ENCODE data around the gene JCAD.
"Not testable (repeated sequence)": the region's sequence is repeated elsewhere in the genome, so short reads cannot be mapped to it uniquely, and the experiment has no call there.

The JCAD gene

GRCh38 chr10:29987471-29987870 is 71.9 kb downstream of the JCAD start:
- no peak for TF ChIP-seq ZNF274 (IDR thresholded peaks at IDR 0.05; ENCODE audit: low read depth, low read length)
- H3K4me3 ChIP-seq (ENCODE audit: low read length): no peak overlapping the region

DNA sequence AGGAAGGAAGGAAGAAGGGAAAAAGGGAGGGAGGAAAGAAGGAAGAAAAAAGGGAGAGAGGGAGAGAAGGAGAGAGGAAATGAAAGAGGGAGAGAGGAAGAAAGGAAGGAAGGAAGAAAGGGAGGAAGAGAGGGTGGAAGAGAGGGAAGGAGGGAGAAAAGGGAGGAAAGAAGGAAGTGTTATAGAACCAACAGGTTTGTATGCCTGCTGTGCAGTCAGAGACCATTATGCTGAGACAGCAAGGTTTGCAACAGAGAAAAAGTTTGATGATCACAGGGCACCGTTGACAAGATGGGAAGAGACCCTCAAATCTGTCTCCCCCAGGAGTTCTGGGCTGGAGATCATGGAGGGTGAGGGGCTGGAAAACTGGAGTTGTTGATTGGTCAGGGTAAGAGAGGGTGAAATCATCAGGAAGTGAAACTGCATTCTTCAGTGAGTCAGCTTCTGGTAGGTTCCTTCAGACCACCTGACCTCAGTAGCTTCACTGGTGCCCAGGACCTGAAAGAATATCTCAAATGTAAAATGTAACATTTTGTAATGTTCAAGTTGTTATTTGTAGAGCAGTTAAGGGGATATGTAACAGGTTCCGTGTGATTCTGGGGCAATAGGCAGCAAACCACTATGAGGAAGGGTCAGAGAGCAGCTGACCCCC is 76.3 kb downstream of the JCAD start:
- H3K4me3 ChIP-seq (ENCODE audit: low read length): no peak overlapping the region
- no peak for TF ChIP-seq ZNF274 (IDR thresholded peaks at IDR 0.05; ENCODE audit: low read depth, low read length)

DNA sequence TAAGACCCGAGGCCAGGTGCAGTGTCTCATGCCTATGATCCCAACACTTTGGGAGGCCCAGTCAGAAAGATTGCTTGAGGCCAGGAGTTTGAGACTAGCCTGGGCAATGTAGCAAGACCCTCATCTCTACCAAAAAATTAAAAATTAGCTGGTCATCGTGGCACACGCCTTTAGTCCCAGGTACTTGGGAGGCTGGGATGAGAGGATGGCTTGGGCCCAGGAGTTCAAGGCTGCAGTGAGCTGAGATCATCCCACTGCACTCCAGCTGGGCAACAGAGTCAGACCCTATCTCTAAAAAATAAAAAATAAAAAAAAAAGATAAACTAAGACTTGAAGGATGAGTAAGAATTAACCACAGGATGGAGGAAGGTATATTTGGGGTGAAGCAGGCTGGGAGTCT is 77.9 kb downstream of the JCAD start:
- TF ChIP-seq ZNF274 (IDR thresholded peaks at IDR 0.05; ENCODE audit: low read depth, low read length): no peak
- H3K4me3 ChIP-seq (ENCODE audit: low read length): no peak overlapping the region

DNA sequence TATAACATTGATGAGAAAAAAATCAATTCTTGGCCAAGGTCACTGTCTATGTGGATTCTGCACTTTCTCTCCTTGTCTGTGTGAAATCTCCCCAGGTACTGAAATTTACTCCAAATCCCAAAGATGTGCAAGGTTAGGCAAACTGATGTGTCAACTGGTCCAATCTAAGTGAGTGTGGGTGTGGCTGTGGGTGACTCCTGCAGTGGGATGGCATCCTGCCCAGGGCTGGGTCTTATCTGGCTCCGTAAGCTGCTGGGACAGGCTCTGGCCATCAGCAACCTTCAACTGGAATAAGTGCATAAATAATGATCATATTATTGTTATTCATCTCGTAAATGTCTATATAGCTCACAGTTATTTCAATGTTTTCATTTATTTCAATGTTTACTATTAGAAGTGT is 79.3 kb downstream of the JCAD start:
- TF ChIP-seq ZNF274 (IDR thresholded peaks at IDR 0.05; ENCODE audit: low read depth, low read length): no peak
- H3K4me3 ChIP-seq (ENCODE audit: low read length): no peak overlapping the region

GRCh38 chr10:29979421-29979779 is 80.0 kb downstream of the JCAD start:
- not testable (repeated sequence) for H3K4me3 ChIP-seq (ENCODE audit: low read length)

- TF ChIP-seq ZNF274 (IDR thresholded peaks at IDR 0.05; ENCODE audit: low read depth, low read length): no peak
- H3K4me3 ChIP-seq (ENCODE audit: low read length): no peak overlapping the region
These were observed 82.2 kb downstream of the JCAD start for GRCh38 chr10:29977171-29977570.

GRCh38 chr10:29976134-29976533 is 83.3 kb downstream of the JCAD start:
- no peak for TF ChIP-seq ZNF274 (IDR thresholded peaks at IDR 0.05; ENCODE audit: low read depth, low read length)

GRCh38 chr10:29974773-29975172 is 84.6 kb downstream of the JCAD start:
- no peak for TF ChIP-seq ZNF274 (IDR thresholded peaks at IDR 0.05; ENCODE audit: low read depth, low read length)
- H3K4me3 ChIP-seq (ENCODE audit: low read length): no peak overlapping the region

More at GRCh38 chr10:29976134-29976533, 83.3 kb downstream of the JCAD start:
- H3K4me3 ChIP-seq (ENCODE audit: low read length): no peak overlapping the region

DNA sequence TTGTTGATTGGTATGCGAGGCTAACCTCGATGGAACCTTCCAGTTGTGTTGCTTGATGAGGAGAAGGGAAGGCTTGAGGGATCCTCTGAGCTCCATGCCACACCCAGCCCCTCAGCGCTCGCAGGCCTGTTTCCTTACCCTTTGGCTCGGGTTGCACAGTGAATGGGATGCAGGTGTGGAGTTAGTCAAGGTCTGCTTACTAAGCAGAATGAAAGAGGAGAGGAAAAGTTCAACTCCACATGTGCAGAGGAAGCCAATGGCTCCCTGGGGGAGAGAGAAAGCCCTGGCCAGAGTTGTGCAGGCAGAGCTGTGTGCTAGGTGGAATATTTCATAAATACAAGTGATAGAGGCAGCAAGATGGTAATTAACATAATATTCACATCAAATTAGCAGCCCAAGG is 85.5 kb downstream of the JCAD start:
- H3K4me3 ChIP-seq (ENCODE audit: low read length): no peak overlapping the region
- TF ChIP-seq ZNF274 (IDR thresholded peaks at IDR 0.05; ENCODE audit: low read depth, low read length): no peak

- no peak overlapping the region for H3K4me3 ChIP-seq (ENCODE audit: low read length)
- no peak for TF ChIP-seq ZNF274 (IDR thresholded peaks at IDR 0.05; ENCODE audit: low read depth, low read length)
These were observed 88.8 kb downstream of the JCAD start for GRCh38 chr10:29970576-29970975.

GRCh38 chr10:29970012-29970396 is 89.4 kb downstream of the JCAD start:
- H3K4me3 ChIP-seq (ENCODE audit: low read length): no peak overlapping the region
- TF ChIP-seq ZNF274 (IDR thresholded peaks at IDR 0.05; ENCODE audit: low read depth, low read length): no peak

DNA sequence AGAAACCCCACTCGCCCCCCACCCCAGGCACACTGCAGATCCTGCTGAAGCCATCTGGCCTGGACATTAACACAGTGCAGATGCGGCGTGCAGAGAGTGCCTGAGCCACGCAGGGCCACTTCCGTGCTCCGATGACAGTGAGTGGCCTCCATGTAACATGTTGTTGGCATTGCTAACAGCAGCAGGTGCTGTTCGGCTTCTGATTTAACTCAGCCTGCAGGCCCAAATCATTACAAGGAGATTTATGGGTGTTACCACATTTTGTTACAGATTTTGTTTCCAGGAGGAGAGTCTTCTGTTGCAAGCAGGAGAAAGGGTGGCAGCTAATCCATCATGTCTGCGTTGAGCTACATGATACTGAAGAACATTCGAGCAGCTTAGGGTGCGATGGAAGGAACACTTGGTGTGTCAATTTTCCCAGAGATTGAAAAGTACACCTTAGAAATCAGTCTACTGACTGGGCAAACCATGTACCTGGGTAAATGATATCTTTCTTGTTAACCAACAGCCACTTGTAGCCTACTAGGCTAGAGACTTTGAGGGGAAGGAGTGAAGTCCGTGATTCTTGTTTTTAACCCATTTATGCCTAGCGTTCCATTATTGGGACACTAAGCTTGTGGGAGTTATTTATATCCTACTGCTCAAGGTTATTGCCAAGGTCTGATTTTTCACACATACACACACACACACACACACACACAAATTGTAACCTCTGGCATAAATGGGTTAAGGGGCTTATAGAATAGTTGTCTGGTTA is 90.0 kb downstream of the JCAD start:
- no peak overlapping the region for H3K4me3 ChIP-seq (ENCODE audit: low read length)
- no peak for TF ChIP-seq ZNF274 (IDR thresholded peaks at IDR 0.05; ENCODE audit: low read depth, low read length)

- no peak for TF ChIP-seq ZNF274 (IDR thresholded peaks at IDR 0.05; ENCODE audit: low read depth, low read length)
- H3K4me3 ChIP-seq (ENCODE audit: low read length): no peak overlapping the region
These were observed 90.8 kb downstream of the JCAD start for GRCh38 chr10:29968585-29968984.

- no peak for TF ChIP-seq ZNF274 (IDR thresholded peaks at IDR 0.05; ENCODE audit: low read depth, low read length)
- H3K4me3 ChIP-seq (ENCODE audit: low read length): no peak overlapping the region
These were observed 93.1 kb downstream of the JCAD start for GRCh38 chr10:29966269-29966668.

Measured in GM08714 (cell line).